PC-9 (cell line): Measurements from ENCODE around the gene MED13L. TPM values are rescaled to one million over a fixed set of nuclear protein-coding genes. Genes with fewer than 3 reads are reported as not detected.

Experiments used
- BruUV-seq: library from RNA; stranded (reverse); fragments of 400-500 nt; replicated peaks from 2 replicates; lab custom pipeline; 2021; lab: Mats Ljungman, UMichigan
- CTCF ChIA-PET: fragments of 300-600 bp; sonication (Branson Sonifier 250); formaldehyde crosslinking; loops from one replicate; lab custom pipeline; 2022; ENCODE audit warnings: antibody characterized with exemption; lab: Charles Lee
- POLR2A ChIA-PET: fragments of 300-600 bp; sonication (Branson Sonifier 250); formaldehyde crosslinking; loops from one replicate; lab custom pipeline; 2022; ENCODE audit warnings: antibody characterized with exemption; ENCODE audit not compliant: unreplicated experiment; lab: Charles Lee
- DNase-seq, 2 experiments: peaks; one replicate each; pipeline versions ENCODE4 v3.0.0 to v3.0.0-alpha.2; 2015 to 2022; ENCODE audit warnings: mixed read lengths in 1 of 2
- H2AFZ ChIP-seq: fragments of 200-600 bp; sonication (generic); 2 replicates; pipeline ENCODE4 v1.8.1; 2017; ENCODE audit warnings: antibody characterized with exemption
- H3F3A ChIP-seq: fragments of 200-600 bp; sonication (generic); 2 replicates; pipeline ENCODE4 v1.8.1; 2017; ENCODE audit warnings: antibody characterized with exemption, mild to moderate bottlenecking, low read depth; ENCODE audit not compliant: insufficient read depth
- H3K27ac ChIP-seq: fragments of 200-600 bp; sonication (generic); 2 replicates; pipeline ENCODE4 v1.6.1; 2016; ENCODE audit warnings: mixed run types
- H3K27me3 ChIP-seq: fragments of 200-600 bp; sonication (generic); 2 replicates; pipeline ENCODE4 v1.6.1; 2016; ENCODE audit warnings: low read depth, mixed run types; ENCODE audit not compliant: insufficient read depth
- H3K36me3 ChIP-seq: fragments of 200-600 bp; sonication (generic); 2 replicates; pipeline ENCODE4 v1.6.1; 2016; ENCODE audit warnings: low read depth, mixed run types
- H3K4me1 ChIP-seq: fragments of 200-600 bp; sonication (generic); replicated peaks from 2 replicates; pipeline ENCODE4 v1.6.1; 2016; ENCODE audit warnings: mixed run types; ENCODE audit not compliant: insufficient read depth
- H3K4me2 ChIP-seq: fragments of 200-600 bp; sonication (generic); 2 replicates; pipeline ENCODE4 v1.6.1; 2017; ENCODE audit warnings: mixed run types
- H3K4me3 ChIP-seq: fragments of 200-600 bp; sonication (generic); 2 replicates; pipeline ENCODE4 v1.6.1; 2016; ENCODE audit warnings: mixed run types
- H3K79me2 ChIP-seq: fragments of 200-600 bp; sonication (generic); 2 replicates; pipeline ENCODE4 v1.6.1; 2017; ENCODE audit warnings: low read depth, mixed run types
- H3K9me2 ChIP-seq: fragments of 200-600 bp; sonication (generic); 2 replicates; pipeline ENCODE4 v1.8.1; 2017; ENCODE audit warnings: mild to moderate bottlenecking; ENCODE audit not compliant: insufficient read depth
- H3K9me3 ChIP-seq: fragments of 200-600 bp; sonication (generic); 2 replicates; pipeline ENCODE4 v1.8.1; 2016; ENCODE audit warnings: low read depth; ENCODE audit not compliant: insufficient read depth
- H4K20me1 ChIP-seq: fragments of 200-600 bp; sonication (generic); 2 replicates; pipeline ENCODE4 v1.8.1; 2017; ENCODE audit not compliant: insufficient read depth
- CTCF ChIP-seq: fragments of 200-600 bp; sonication (generic); conservative IDR thresholded peaks from 2 replicates; pipeline ENCODE4 v1.6.1; 2017; ENCODE audit warnings: mixed run types, antibody characterized with exemption, mild to moderate bottlenecking, moderate library complexity
- EZH2 ChIP-seq: fragments of 200-600 bp; sonication (generic); IDR thresholded peaks from 2 replicates; pipeline ENCODE4 v1.8.0; 2017; ENCODE audit warnings: antibody characterized with exemption, low read depth
- intact Hi-C: fragments of 100-400 bp; cut with micrococcal nuclease; formaldehyde crosslinking; loops from one replicate; pipeline ENCODE4 v1.10.0; 2022; ENCODE audit not compliant: unreplicated experiment
- total RNA-seq: library from RNA; stranded (reverse); gene quantifications from 2 replicates; pipeline ENCODE4 v1.2.3, GENCODE V29; 2021

Gene MED13L
- total RNA-seq, 1 experiment from 2014 or later = 89.5 TPM

GRCh38 chr12:116155383-116155782 lies 122.1 kb downstream of the MED13L start:
- no peak for DNase-seq
- H3K4me2 ChIP-seq = no peak overlapping the region
- H3K4me3 ChIP-seq = no peak overlapping the region
- H3F3A ChIP-seq = peaks cover 19% of the 10 kb centered on the region
- peaks cover 97% of the 10 kb centered on the region for H3K79me2 ChIP-seq
- ChIA-PET POLR2A (no interaction called here), CTCF (no interaction called here)
- no peaks in the 10 kb centered on the region for H3K27me3 ChIP-seq
- H3K4me1 ChIP-seq = peaks cover 16% of the 10 kb centered on the region
- H2AFZ ChIP-seq = no peak overlapping the region
- intact Hi-C loops = no loop called here
- H3K9me2 ChIP-seq = no peaks in the 10 kb centered on the region
- BruUV-seq = no TSS peak
- H3K27ac ChIP-seq = no peak overlapping the region
- H3K9me3 ChIP-seq = no peaks in the 10 kb centered on the region
- peaks cover 40% of the 10 kb centered on the region for H4K20me1 ChIP-seq
- no peaks in the 10 kb centered on the region for H3K36me3 ChIP-seq
- TF ChIP-seq EZH2 = no peak
- no peak for TF ChIP-seq CTCF

GRCh38 chr12:116153983-116154382 lies 123.5 kb downstream of the MED13L start:
- ChIA-PET POLR2A (no interaction called here), CTCF (no interaction called here)
- H3F3A ChIP-seq = peaks cover 19% of the 10 kb centered on the region
- no peak overlapping the region for H3K27ac ChIP-seq
- H3K9me2 ChIP-seq = no peaks in the 10 kb centered on the region
- H3K36me3 ChIP-seq = no peaks in the 10 kb centered on the region
- no peak overlapping the region for H3K4me2 ChIP-seq
- TF ChIP-seq CTCF = no peak
- no peak for TF ChIP-seq EZH2
- 0 out of 2 replicates have a peak, but pooled peaks cover 3% of the 10 kb centered on the region for H3K4me1 ChIP-seq
- peaks cover 39% of the 10 kb centered on the region for H4K20me1 ChIP-seq
- no peaks in the 10 kb centered on the region for H3K9me3 ChIP-seq
- intact Hi-C loops = no loop called here
- no peak overlapping the region for H3K4me3 ChIP-seq
- H2AFZ ChIP-seq = no peak overlapping the region
- no peaks in the 10 kb centered on the region for H3K27me3 ChIP-seq
- no peak for DNase-seq
- peaks cover 97% of the 10 kb centered on the region for H3K79me2 ChIP-seq
- BruUV-seq = no TSS peak

- ChIA-PET CTCF (no interaction called here), POLR2A (interaction anchor here (0.6 kb wide), 1 partner anchor 23 kb away, joined by 40 read pairs; no protein-coding TSS in a partner anchor)
- peaks cover 41% of the 10 kb centered on the region for H4K20me1 ChIP-seq
- H3K4me3 ChIP-seq = no peak overlapping the region
- BruUV-seq = no TSS peak
- no peaks in the 10 kb centered on the region for H3K36me3 ChIP-seq
- no peak overlapping the region for H3K4me2 ChIP-seq
- H3K9me2 ChIP-seq = no peaks in the 10 kb centered on the region
- no peak for DNase-seq
- H3K4me1 ChIP-seq = 0 out of 2 replicates have a peak, but pooled peaks cover 4% of the 10 kb centered on the region
- H3K27me3 ChIP-seq = no peaks in the 10 kb centered on the region
- intact Hi-C loops = no loop called here
- no peak overlapping the region for H3K27ac ChIP-seq
- H3K9me3 ChIP-seq = no peaks in the 10 kb centered on the region
- TF ChIP-seq CTCF = no peak
- TF ChIP-seq EZH2 = no peak
- peaks cover 92% of the 10 kb centered on the region for H3K79me2 ChIP-seq
- H2AFZ ChIP-seq = no peak overlapping the region
- H3F3A ChIP-seq = peaks cover 23% of the 10 kb centered on the region
Observed at GRCh38 chr12:116153113-116153512, 124.4 kb downstream of the MED13L start.
